ENCODE measurements around the gene GTPBP1. TPM values are rescaled to one million over a fixed set of nuclear protein-coding genes. Genes with fewer than 3 reads are reported as not detected.

The GTPBP1 gene
- total and polyA plus RNA-seq, 7 donors, result 15.0 to 59.1 (median 26.8) TPM

DNA sequence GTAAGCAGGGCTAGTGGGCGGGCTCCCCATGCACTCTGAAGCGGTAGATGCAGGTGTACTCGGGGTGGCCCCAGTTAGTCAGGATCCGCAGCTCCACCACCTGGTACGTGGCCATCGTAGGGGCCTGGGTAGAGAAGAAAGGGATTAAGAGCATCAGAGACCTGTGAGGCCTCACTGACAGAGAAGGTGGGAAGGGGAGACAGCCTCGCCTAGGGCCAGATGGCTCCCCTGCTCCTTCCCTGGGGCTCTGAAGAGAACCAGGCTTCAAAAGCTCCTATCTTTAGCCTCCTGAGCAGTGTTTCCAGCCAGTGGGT is 30.5 kb downstream of the GTPBP1 start:
- TF ChIP-seq, protein P1, sequence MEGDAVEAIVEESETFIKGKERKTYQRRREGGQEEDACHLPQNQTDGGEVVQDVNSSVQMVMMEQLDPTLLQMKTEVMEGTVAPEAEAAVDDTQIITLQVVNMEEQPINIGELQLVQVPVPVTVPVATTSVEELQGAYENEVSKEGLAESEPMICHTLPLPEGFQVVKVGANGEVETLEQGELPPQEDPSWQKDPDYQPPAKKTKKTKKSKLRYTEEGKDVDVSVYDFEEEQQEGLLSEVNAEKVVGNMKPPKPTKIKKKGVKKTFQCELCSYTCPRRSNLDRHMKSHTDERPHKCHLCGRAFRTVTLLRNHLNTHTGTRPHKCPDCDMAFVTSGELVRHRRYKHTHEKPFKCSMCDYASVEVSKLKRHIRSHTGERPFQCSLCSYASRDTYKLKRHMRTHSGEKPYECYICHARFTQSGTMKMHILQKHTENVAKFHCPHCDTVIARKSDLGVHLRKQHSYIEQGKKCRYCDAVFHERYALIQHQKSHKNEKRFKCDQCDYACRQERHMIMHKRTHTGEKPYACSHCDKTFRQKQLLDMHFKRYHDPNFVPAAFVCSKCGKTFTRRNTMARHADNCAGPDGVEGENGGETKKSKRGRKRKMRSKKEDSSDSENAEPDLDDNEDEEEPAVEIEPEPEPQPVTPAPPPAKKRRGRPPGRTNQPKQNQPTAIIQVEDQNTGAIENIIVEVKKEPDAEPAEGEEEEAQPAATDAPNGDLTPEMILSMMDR (IDR thresholded peaks at IDR 0.05), result no peak
- TF ChIP-seq POLR2A (IDR thresholded peaks at IDR 0.05), result no peak
- Histone ChIP-seq H3K9me3 (no peaks in the 10 kb centered on the region), H3K27me3 (no peaks in the 10 kb centered on the region), H3K4me1 (peaks cover 0 to 47% (median 38%) of the 10 kb centered on the region in 4 donors), H3K27ac (peak overlapping the region; percentile 78 to 81 (median 79)), H3K36me3 (peaks cover 57 to 72% (median 64%) of the 10 kb centered on the region in 4 donors), H3K4me3 (no peak overlapping the region)
- intact Hi-C loops (cut with DNase I), result no loop called here
- WGBS, 2 donors, result 83 to 89% methylated on average over 7 of the region's 7 CpGs
- no peak for DNase-seq

DNA sequence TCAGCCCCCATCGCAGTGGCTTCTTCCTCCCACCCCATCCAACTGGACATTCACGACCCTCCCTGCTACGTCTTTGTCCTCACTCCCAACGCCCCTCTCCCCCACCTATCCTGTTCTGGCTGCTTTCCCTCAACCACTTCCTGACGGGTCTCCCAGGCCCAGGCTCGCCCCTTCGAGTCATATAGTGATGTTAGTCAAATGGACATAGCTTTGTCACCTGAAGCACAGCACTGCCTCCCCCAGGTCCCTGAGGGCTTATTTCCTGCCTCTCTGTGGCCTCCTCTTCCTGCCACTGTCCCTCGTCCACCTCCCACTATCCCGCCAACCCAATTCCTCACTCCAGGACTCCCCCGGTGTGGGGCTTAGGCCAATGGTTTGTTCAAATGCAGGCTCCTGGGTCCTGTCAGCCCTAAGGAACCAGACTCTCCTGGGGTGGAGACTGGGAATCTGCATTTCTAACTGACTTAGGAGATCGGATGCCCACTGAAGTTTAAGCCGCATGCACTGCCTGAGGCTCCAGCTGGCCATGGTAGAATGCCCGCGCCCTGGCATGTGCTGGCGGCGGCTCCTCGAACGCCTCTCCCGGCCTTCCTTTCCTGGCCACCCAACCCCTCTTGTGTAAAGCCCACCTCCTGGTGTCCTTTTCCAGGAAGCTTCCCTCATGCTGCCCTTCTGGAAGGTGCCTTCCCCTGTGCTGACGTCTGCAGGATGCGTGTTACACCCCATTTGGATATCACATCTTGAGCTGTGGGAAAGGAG is 31.7 kb downstream of the GTPBP1 start:
- no peak for DNase-seq
- H3K27ac ChIP-seq, result peak overlapping the region in 1 of 4 donors; percentile 25

DNA sequence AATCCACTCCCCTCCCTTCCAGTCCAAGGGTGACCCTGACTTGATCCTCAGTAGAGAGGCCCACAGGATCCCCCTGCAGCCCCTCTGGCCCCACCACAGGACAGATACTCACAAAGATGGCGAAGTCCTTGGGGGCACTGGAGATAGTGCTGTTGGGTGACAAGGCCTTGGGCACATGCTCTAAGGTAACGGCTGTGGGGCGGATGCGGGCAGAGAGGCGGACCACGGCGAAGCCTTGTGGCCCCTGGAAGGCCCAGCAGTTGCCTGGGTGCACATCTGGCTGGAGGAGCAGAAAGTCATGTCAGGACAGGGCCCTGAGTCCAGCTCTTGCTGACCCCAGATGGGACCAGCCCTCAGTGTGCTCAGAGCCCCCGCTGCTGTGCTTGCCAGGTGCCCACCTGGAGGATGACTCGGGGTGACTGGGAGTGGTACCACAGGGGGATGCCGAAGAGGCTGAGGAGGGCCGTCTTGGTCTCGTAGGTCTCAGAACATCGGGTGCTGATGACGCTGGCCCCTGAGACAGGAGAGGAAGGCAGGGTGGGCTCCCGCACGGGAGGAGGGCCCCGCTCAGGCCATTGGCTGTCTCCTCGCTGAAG is 32.8 kb downstream of the GTPBP1 start:
- Histone ChIP-seq H3K4me3 (no peak overlapping the region), H3K36me3 (peaks cover 78 to 90% (median 81%) of the 10 kb centered on the region in 4 donors), H3K4me1 (peaks cover 0 to 26% (median 18%) of the 10 kb centered on the region in 4 donors), H3K27ac (peak overlapping the region in 1 of 4 donors; percentile 25), H3K27me3 (no peaks in the 10 kb centered on the region), H3K9me3 (no peaks in the 10 kb centered on the region)
- TF ChIP-seq EP300 (IDR thresholded peaks at IDR 0.05) (no peak), POLR2A (IDR thresholded peaks at IDR 0.05) (no peak), POLR2AphosphoS5 (IDR thresholded peaks at IDR 0.05) (no peak)
- TF ChIP-seq, protein P1 (IDR thresholded peaks at IDR 0.05), result no peak
- no peak for DNase-seq
- intact Hi-C loops (cut with DNase I), result no loop called here
- WGBS, 2 donors, result 95 to 97% methylated on average over 18 of the region's 18 CpGs

More for the DNA sequence above, 31.7 kb downstream of the GTPBP1 start:
- H3K4me1 ChIP-seq, result peaks cover 0 to 36% (median 29%) of the 10 kb centered on the region in 4 donors
- no peaks in the 10 kb centered on the region for H3K27me3 ChIP-seq
- peaks cover 69 to 79% (median 72%) of the 10 kb centered on the region in 4 donors for H3K36me3 ChIP-seq
- no peaks in the 10 kb centered on the region for H3K9me3 ChIP-seq
- H3K4me3 ChIP-seq, result no peak overlapping the region
- TF ChIP-seq EP300 (IDR thresholded peaks at IDR 0.05), result no peak
- TF ChIP-seq, protein P1 (IDR thresholded peaks at IDR 0.05), result no peak
- intact Hi-C loops (cut with DNase I), result no loop called here
- WGBS, 2 donors, result 84 to 89% methylated on average over 21 of the region's 21 CpGs

- no peak overlapping the region for H3K4me3 ChIP-seq
- TF ChIP-seq POLR2AphosphoS5 (IDR thresholded peaks at IDR 0.05) (no peak), POLR2A (IDR thresholded peaks at IDR 0.05) (no peak), EP300 (IDR thresholded peaks at IDR 0.05) (no peak)
- TF ChIP-seq, protein P1 (IDR thresholded peaks at IDR 0.05), result no peak
- intact Hi-C loops (cut with DNase I), result no loop called here
- no peak for DNase-seq
- H3K36me3 ChIP-seq, result peaks cover 87 to 99% (median 89%) of the 10 kb centered on the region in 4 donors
- peaks cover 0 to 16% (median 9%) of the 10 kb centered on the region in 4 donors for H3K4me1 ChIP-seq
- H3K27ac ChIP-seq, result peak overlapping the region in 1 of 4 donors; percentile 15
- H3K9me3 ChIP-seq, result no peaks in the 10 kb centered on the region
- H3K27me3 ChIP-seq, result no peaks in the 10 kb centered on the region
- 94% methylated on average over 20 of the region's 20 CpGs for WGBS, 2 donors
These were observed 33.7 kb downstream of the GTPBP1 start for GRCh38 chr22:38739300-38740055.
